ENCODE data around the gene ASB2. TPM values are rescaled to one million over a fixed set of nuclear protein-coding genes. Genes with fewer than 3 reads are reported as not detected.

The ASB2 gene
- total and polyA plus RNA-seq, 2 of the 8 experiments (the other 6 are each of a cell fraction or from before 2014, with no cell fraction given) = 1.0 to 2.1 TPM

DNA sequence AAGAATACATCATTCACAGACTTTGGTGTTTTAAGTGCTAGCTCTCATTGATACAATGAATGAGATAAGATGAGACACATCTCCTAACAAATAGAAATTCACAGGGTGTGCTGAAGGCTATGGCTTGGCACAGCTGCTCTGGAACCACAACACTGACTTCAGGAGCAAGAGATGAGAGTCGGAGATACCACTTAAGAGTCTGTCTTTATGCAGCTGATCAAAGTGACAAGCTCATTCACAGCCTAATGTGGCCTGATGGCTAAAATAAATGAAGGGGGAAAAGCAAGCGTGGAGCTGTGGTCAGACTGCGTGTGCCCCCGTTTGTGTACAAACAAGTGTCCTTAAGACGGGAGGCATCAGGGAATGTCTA lies 78.9 kb downstream of the ASB2 start:
- Histone ChIP-seq H3K18ac (ENCODE audit: extremely low read depth, low read length) (no peak overlapping the region), H3K4me2 (ENCODE audit: insufficient read depth in 1 of 2, low read depth in 2 of 2, low read length in 2 of 2) (no peak overlapping the region), H2BK12ac (ENCODE audit: low read depth, low read length) (no peak overlapping the region), H4K8ac (ENCODE audit: extremely low read depth, insufficient read depth, low read length) (no peak overlapping the region), H3K9me3 (ENCODE audit: insufficient read depth in 2 of 2, low read depth in 1 of 2, low read length in 1 of 2) (no peaks in the 10 kb centered on the region), H3K79me1 (ENCODE audit: low read depth, low read length) (no peaks in the 10 kb centered on the region), H2BK5ac (ENCODE audit: low read depth, low read length) (no peak overlapping the region), H3K36me3 (ENCODE audit: control insufficient read depth in 2 of 4, insufficient read depth in 4 of 4, low read length in 3 of 4) (no peaks in the 10 kb centered on the region), H3K56ac (replicated peaks; ENCODE audit: insufficient read length, low read depth, low read length) (no peak overlapping the region), H4K5ac (ENCODE audit: insufficient read length, low read depth, low read length) (no peak overlapping the region), H2AK5ac (ENCODE audit: low read depth, low read length) (no peak overlapping the region), H3K79me2 (ENCODE audit: control insufficient read depth in 1 of 2, insufficient read depth in 2 of 2, low read length in 2 of 2) (no peaks in the 10 kb centered on the region), H3K27ac (ENCODE audit: low read depth, low read length) (no peak overlapping the region), H3K27me3 (replicated peaks in 1 of 4; ENCODE audit: control insufficient read depth in 3 of 4, extremely low read depth in 1 of 4, insufficient read depth in 3 of 4, low read length in 3 of 4) (no peaks in the 10 kb centered on the region), H2BK15ac (ENCODE audit: low read length) (no peak overlapping the region), H3K4me3 (ENCODE audit: extremely low read depth in 1 of 4, insufficient read depth in 2 of 4, low read depth in 3 of 4, low read length in 4 of 4) (no peak overlapping the region), H4K20me1 (replicated peaks in 1 of 2; ENCODE audit: control insufficient read depth in 1 of 2, insufficient read depth in 2 of 2, low read length in 2 of 2) (no peaks in the 10 kb centered on the region), H2BK20ac (ENCODE audit: low read length) (no peak overlapping the region), H3K14ac (ENCODE audit: insufficient read length) (no peak overlapping the region), H2AFZ (ENCODE audit: low read length) (no peak overlapping the region), H4K91ac (replicated peaks; ENCODE audit: insufficient read length, low read length) (no peak overlapping the region), H2BK120ac (replicated peaks; ENCODE audit: low read depth, low read length) (no peak overlapping the region), H3K4ac (replicated peaks; ENCODE audit: insufficient read length, low read depth, low read length) (no peak overlapping the region), H3K4me1 (replicated peaks in 1 of 4; ENCODE audit: control insufficient read depth in 3 of 4, insufficient read depth in 4 of 4, low read length in 3 of 4) (peaks cover 4 to 16% (median 7%) of the 10 kb centered on the region in 4 experiments; a peak in 6 of 7 replicates), H3K9ac (replicated peaks in 1 of 4; ENCODE audit: extremely low read depth in 1 of 4, low read depth in 3 of 4, low read length in 3 of 4) (no peak overlapping the region), H3K23ac (ENCODE audit: insufficient read length) (no peak overlapping the region), H3K23me2 (ENCODE audit: low read depth, low read length) (no peaks in the 10 kb centered on the region; the same call in 1 of the 2 replicates)
- FAIRE-seq (no peak), DNase-seq (ENCODE audit: low read depth in 1 of 2, low spot score in 2 of 2) (no peak)
- TF ChIP-seq, protein P1, sequence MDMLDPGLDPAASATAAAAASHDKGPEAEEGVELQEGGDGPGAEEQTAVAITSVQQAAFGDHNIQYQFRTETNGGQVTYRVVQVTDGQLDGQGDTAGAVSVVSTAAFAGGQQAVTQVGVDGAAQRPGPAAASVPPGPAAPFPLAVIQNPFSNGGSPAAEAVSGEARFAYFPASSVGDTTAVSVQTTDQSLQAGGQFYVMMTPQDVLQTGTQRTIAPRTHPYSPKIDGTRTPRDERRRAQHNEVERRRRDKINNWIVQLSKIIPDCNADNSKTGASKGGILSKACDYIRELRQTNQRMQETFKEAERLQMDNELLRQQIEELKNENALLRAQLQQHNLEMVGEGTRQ (IDR thresholded peaks at IDR 0.05; ENCODE audit: low read length) = no peak
- TF ChIP-seq TEAD4 (IDR thresholded peaks at IDR 0.05; ENCODE audit: low read depth, low read length) (no peak), KDM4A (IDR thresholded peaks at IDR 0.05; ENCODE audit: low read depth, low read length, severe bottlenecking) (no peak), CBX8 (IDR thresholded peaks at IDR 0.05; ENCODE audit: borderline replicate concordance, low read depth, low read length) (no peak)
- POLR2A ChIA-PET (ENCODE audit: partially characterized antibody) = no interaction called here
- 90% methylated on average over 5 of the region's 5 CpGs; no CpG with 5 or more reads in 1 of the 2 experiments for WGBS, 2 experiments (ENCODE audit: extremely low coverage in 1 of 2, insufficient coverage in 1 of 2, insufficient read length in 1 of 2, insufficient replicate concordance in 2 of 2, low coverage in 1 of 2, low lambda C conversion rate in 2 of 2, missing lambda C conversion rate in 1 of 2)
- CTCF ChIA-PET (ENCODE audit: partially characterized antibody) = interaction anchor here (0.9 to 12.9 kb wide), 13 partner anchors 8 to 249 kb away, joined by 3 to 149 read pairs (median 4); no protein-coding TSS in a partner anchor
